ENCODE data around the gene SIGLEC1.
A peak's percentile ranks its signal among the peaks of the same experiment; 100 is the strongest.

Gene SIGLEC1

GRCh38 chr20:3681931-3682781 is 30.2 kb downstream of the SIGLEC1 start, which contains the start of gene ADAM33:
Gene ADAM33 (minus strand): TSS chr20:3682010. CDS start chr20:3682004, 6 bp downstream.
- H3K9ac ChIP-seq (ENCODE audit: low read depth in 1 of 2, low read length in 2 of 2) = peak within 1 kb of the TSS in 1 of 2 donors; percentile 1
- H3K27me3 ChIP-seq (ENCODE audit: control insufficient read depth in 1 of 2, insufficient read depth in 2 of 2, low read length in 2 of 2) = peaks cover 20 to 25% of the 10 kb centered on the region in 2 donors
- peak within 1 kb of the TSS; percentile 42 for H3K27ac ChIP-seq (ENCODE audit: low read depth, low read length)
- H3K4me1 ChIP-seq (ENCODE audit: control insufficient read depth in 1 of 2, insufficient read depth in 2 of 2, low read length in 2 of 2) = peaks cover 8% of the 10 kb centered on the region in 2 donors
- no peaks in the 10 kb centered on the region for H3K9me3 ChIP-seq (ENCODE audit: control insufficient read depth in 1 of 2, low read length in 2 of 2)
- peak within 1 kb of the TSS; percentile 35 to 50 for H3K4me3 ChIP-seq (ENCODE audit: low read depth in 1 of 2, low read length in 2 of 2)
- no peaks in the 10 kb centered on the region for H3K36me3 ChIP-seq (ENCODE audit: control insufficient read depth in 1 of 2, insufficient read depth in 2 of 2, low read length in 2 of 2)

DNA sequence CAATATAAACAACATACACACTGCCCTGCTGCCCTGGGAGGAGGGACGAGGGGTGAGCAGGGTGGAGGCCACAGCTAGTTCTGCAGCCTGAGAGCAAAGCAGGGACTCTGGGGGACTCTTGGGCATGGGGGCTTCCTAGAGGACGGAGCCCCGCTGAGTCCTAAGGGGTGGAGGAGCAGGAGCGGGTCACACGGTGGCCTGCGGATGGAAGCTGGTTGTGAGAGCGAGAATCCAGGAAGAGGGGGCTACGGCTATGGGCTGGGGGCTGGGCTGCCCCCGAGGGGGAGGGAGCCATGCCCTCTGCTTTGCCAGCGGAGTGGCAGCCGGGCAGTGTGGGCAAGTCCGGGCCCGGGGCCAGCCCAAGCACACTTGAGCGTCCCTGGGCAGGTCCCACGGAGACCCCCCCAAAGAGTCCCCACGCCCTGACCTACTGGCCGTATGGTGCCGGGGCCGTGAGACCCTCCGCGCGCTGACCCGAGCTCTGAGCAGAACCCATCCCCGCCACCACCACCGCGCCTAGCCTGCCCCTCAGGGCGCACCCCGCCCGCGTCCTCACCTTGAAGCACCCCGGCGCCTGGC is 31.0 kb downstream of the SIGLEC1 start:
- Histone ChIP-seq H3K36me3 (ENCODE audit: control insufficient read depth in 1 of 2, insufficient read depth in 2 of 2, low read length in 2 of 2) (no peaks in the 10 kb centered on the region), H3K4me1 (ENCODE audit: control insufficient read depth in 1 of 2, insufficient read depth in 2 of 2, low read length in 2 of 2) (peaks cover 1% of the 10 kb centered on the region in 2 donors), H3K4me3 (ENCODE audit: low read depth in 1 of 2, low read length in 2 of 2) (peak overlapping the region; percentile 35 to 50), H3K9me3 (ENCODE audit: control insufficient read depth in 1 of 2, low read length in 2 of 2) (no peaks in the 10 kb centered on the region), H3K27me3 (ENCODE audit: control insufficient read depth in 1 of 2, insufficient read depth in 2 of 2, low read length in 2 of 2) (peaks cover 20 to 25% of the 10 kb centered on the region in 2 donors), H3K9ac (ENCODE audit: low read depth in 1 of 2, low read length in 2 of 2) (peak overlapping the region in 1 of 2 donors; percentile 1), H3K27ac (ENCODE audit: low read depth, low read length) (peak overlapping the region; percentile 42)

DNA sequence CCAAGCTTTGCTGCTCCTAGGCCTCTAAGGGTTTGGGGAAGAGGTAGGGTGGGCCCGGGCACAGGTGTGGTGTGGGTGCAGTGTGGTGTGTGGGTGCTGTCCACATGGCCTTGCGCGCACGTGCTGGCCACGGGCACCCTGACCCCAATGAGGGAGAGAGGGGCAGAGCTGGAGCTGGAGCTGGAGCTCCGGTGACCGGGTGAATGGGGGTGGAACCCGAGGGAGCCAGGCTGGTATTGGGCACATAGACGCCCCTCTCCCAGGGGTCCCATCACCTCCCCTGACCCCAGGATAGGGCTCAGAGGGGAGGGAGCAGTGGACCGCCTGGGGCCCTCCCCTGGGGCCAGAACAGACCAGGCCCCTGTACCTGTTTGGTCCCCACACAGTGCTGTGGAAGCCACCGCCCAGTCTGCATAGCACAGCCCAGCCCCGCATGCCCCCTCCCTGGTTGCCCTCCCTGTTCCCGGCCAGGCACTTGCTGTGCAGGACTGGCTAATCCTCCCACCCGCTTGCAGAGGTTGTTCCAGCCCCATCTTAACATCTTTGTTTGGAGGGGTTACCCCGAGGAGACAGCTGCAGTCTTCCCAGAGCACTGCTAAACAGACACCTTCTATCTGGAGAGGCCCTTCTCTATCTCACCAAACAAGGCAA is 31.6 kb downstream of the SIGLEC1 start:
- Histone ChIP-seq H3K4me3 (ENCODE audit: low read depth in 1 of 2, low read length in 2 of 2) (peak overlapping the region in 1 of 2 donors; percentile 35), H3K27me3 (ENCODE audit: control insufficient read depth in 1 of 2, insufficient read depth in 2 of 2, low read length in 2 of 2) (peaks cover 23 to 28% of the 10 kb centered on the region in 2 donors), H3K9ac (ENCODE audit: low read depth in 1 of 2, low read length in 2 of 2) (peak overlapping the region in 1 of 2 donors; percentile 1)

DNA sequence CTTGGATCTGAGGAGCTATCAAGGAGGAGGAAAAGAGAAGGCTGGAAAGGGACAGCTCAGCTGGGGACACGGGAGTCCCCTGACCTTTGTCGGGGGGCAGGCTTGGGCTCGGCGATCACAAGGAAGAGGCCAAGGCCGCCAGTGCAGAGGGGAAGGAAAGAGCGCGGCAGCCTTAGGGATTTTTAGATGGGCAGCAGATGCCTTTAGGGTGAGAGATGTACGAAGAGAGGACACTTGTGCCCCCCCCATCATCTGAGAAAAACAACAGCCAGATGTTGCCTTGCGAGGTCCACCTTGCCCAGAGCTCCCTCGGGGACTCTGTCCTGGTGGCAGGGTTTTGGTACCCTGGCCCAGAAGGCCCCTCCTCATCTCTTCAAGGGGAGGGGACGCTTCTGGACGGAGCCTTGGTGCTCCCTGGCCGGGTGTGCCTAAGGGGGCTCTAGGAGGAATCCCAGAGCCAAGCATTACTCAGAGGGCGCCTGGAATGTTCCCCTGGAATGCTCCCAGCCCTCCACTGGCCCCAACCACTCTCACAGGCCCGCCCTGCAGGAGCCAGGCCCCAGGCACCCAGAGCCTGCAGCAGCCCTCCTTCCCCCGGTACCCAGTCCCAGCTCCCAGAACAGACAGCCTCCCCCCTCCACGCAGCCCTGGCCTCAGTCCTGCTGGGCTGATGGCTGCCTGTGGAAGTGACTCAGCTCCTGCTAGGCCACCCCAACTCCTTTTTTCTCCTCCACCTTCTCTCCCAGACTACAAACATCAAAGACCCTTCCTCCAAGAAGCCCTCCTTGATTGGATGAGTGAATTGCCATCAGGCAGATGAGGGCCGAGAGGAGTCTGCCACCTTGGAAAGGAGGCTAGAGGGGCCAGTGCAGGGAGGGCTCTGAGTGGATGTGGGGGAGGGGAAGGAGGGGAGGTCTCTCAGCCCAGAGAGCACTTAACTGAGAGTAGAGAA is 32.4 kb downstream of the SIGLEC1 start:
- Histone ChIP-seq H3K4me1 (ENCODE audit: control insufficient read depth in 1 of 2, insufficient read depth in 2 of 2, low read length in 2 of 2) (no peaks in the 10 kb centered on the region), H3K4me3 (ENCODE audit: low read depth in 1 of 2, low read length in 2 of 2) (no peak overlapping the region), H3K9me3 (ENCODE audit: control insufficient read depth in 1 of 2, low read length in 2 of 2) (no peaks in the 10 kb centered on the region), H3K27me3 (ENCODE audit: control insufficient read depth in 1 of 2, insufficient read depth in 2 of 2, low read length in 2 of 2) (peaks cover 30 to 32% of the 10 kb centered on the region in 2 donors), H3K36me3 (ENCODE audit: control insufficient read depth in 1 of 2, insufficient read depth in 2 of 2, low read length in 2 of 2) (no peaks in the 10 kb centered on the region), H3K27ac (ENCODE audit: low read depth, low read length) (peak overlapping the region; percentile 10), H3K9ac (ENCODE audit: low read depth in 1 of 2, low read length in 2 of 2) (no peak overlapping the region)

More for the DNA sequence above, 31.6 kb downstream of the SIGLEC1 start:
- Histone ChIP-seq H3K4me1 (ENCODE audit: control insufficient read depth in 1 of 2, insufficient read depth in 2 of 2, low read length in 2 of 2) (no peaks in the 10 kb centered on the region), H3K36me3 (ENCODE audit: control insufficient read depth in 1 of 2, insufficient read depth in 2 of 2, low read length in 2 of 2) (no peaks in the 10 kb centered on the region), H3K27ac (ENCODE audit: low read depth, low read length) (peak overlapping the region; percentile 10), H3K9me3 (ENCODE audit: control insufficient read depth in 1 of 2, low read length in 2 of 2) (no peaks in the 10 kb centered on the region)

- Histone ChIP-seq H3K36me3 (ENCODE audit: control insufficient read depth in 1 of 2, insufficient read depth in 2 of 2, low read length in 2 of 2) (no peaks in the 10 kb centered on the region), H3K27me3 (ENCODE audit: control insufficient read depth in 1 of 2, insufficient read depth in 2 of 2, low read length in 2 of 2) (peaks cover 39 to 41% of the 10 kb centered on the region in 2 donors), H3K9me3 (ENCODE audit: control insufficient read depth in 1 of 2, low read length in 2 of 2) (no peaks in the 10 kb centered on the region), H3K4me3 (ENCODE audit: low read depth in 1 of 2, low read length in 2 of 2) (no peak overlapping the region), H3K9ac (ENCODE audit: low read depth in 1 of 2, low read length in 2 of 2) (no peak overlapping the region), H3K27ac (ENCODE audit: low read depth, low read length) (no peak overlapping the region), H3K4me1 (ENCODE audit: control insufficient read depth in 1 of 2, insufficient read depth in 2 of 2, low read length in 2 of 2) (no peaks in the 10 kb centered on the region)
Observed at GRCh38 chr20:3678856-3679720, 33.3 kb downstream of the SIGLEC1 start.

GRCh38 chr20:3678198-3678597 is 34.2 kb downstream of the SIGLEC1 start:
- Histone ChIP-seq H3K27me3 (ENCODE audit: control insufficient read depth in 1 of 2, insufficient read depth in 2 of 2, low read length in 2 of 2) (peaks cover 39 to 43% of the 10 kb centered on the region in 2 donors), H3K9ac (ENCODE audit: low read depth in 1 of 2, low read length in 2 of 2) (no peak overlapping the region), H3K36me3 (ENCODE audit: control insufficient read depth in 1 of 2, insufficient read depth in 2 of 2, low read length in 2 of 2) (no peaks in the 10 kb centered on the region), H3K27ac (ENCODE audit: low read depth, low read length) (no peak overlapping the region), H3K4me1 (ENCODE audit: control insufficient read depth in 1 of 2, insufficient read depth in 2 of 2, low read length in 2 of 2) (no peaks in the 10 kb centered on the region), H3K9me3 (ENCODE audit: control insufficient read depth in 1 of 2, low read length in 2 of 2) (no peaks in the 10 kb centered on the region), H3K4me3 (ENCODE audit: low read depth in 1 of 2, low read length in 2 of 2) (no peak overlapping the region)

DNA sequence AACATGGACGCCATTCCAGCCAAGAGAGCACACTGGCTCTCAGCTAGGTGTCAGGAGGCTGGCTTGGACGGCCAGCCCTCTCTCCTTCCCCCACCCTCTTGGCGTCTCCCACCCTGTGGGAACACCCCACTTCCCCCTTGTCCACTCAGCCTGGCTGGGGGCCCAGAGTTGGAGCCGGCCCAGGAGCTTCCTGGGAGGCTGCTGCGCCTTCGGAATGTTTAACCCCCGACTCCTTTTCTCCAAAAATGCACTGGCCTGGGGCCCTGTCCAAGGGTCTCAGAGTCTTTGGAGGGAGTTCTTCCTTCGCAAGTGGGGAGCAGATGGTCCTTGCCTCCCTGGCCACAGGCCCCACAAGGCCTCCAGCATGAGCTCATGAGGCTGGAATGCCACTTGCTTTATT is 34.7 kb downstream of the SIGLEC1 start:
- Histone ChIP-seq H3K9ac (ENCODE audit: low read depth in 1 of 2, low read length in 2 of 2) (no peak overlapping the region), H3K36me3 (ENCODE audit: control insufficient read depth in 1 of 2, insufficient read depth in 2 of 2, low read length in 2 of 2) (no peaks in the 10 kb centered on the region), H3K4me3 (ENCODE audit: low read depth in 1 of 2, low read length in 2 of 2) (no peak overlapping the region), H3K27ac (ENCODE audit: low read depth, low read length) (no peak overlapping the region), H3K27me3 (ENCODE audit: control insufficient read depth in 1 of 2, insufficient read depth in 2 of 2, low read length in 2 of 2) (peaks cover 39 to 43% of the 10 kb centered on the region in 2 donors), H3K4me1 (ENCODE audit: control insufficient read depth in 1 of 2, insufficient read depth in 2 of 2, low read length in 2 of 2) (no peaks in the 10 kb centered on the region), H3K9me3 (ENCODE audit: control insufficient read depth in 1 of 2, low read length in 2 of 2) (no peaks in the 10 kb centered on the region)

DNA sequence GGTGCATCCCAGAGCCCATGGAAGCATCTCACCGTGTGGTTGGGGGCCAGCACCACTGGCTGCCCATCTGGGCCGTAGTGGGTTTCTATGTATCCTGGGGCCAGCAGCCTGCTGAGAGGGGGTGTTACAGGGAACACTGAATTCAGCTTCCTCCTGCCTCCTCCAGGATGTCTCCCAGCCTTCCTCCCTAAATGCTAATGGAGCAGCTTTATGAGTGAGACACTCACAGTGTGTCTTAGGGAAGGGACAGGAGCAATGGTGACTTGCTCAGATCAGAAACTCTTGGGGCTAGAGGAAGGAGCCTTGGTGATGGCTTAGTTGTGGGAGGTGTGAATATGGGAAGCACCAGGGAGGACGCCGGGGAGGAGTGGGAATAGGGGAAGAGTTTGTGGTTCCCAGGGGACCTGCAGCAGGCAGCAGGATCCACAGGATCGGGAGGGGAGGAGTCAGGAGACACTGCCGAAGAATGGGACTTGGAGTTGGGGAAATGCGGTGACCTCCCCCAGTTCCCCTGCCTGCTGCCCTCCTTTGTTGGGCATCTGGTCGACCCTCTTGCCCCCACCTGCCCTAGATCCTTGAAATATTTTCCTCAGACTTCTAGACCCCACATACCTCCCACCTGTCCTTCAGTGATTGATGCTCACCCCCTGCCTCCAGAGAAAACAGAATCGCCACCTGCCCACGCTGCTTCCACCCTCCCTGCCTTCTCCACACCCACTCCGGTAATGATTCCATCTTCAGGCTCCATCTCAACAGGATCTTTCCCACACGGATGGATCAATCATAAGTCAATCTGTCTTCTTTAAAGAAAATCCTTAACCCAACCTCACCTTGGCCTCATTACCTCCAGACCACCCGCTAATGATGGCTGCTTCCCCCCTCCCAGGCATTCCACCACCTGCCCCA is 37.2 kb downstream of the SIGLEC1 start:
- H3K4me3 ChIP-seq (ENCODE audit: low read depth in 1 of 2, low read length in 2 of 2) = no peak overlapping the region
- H3K27ac ChIP-seq (ENCODE audit: low read depth, low read length) = no peak overlapping the region
- no peaks in the 10 kb centered on the region for H3K36me3 ChIP-seq (ENCODE audit: control insufficient read depth in 1 of 2, insufficient read depth in 2 of 2, low read length in 2 of 2)
- H3K9me3 ChIP-seq (ENCODE audit: control insufficient read depth in 1 of 2, low read length in 2 of 2) = no peaks in the 10 kb centered on the region
- H3K27me3 ChIP-seq (ENCODE audit: control insufficient read depth in 1 of 2, insufficient read depth in 2 of 2, low read length in 2 of 2) = peaks cover 34 to 36% of the 10 kb centered on the region in 2 donors
- no peaks in the 10 kb centered on the region for H3K4me1 ChIP-seq (ENCODE audit: control insufficient read depth in 1 of 2, insufficient read depth in 2 of 2, low read length in 2 of 2)
- no peak overlapping the region for H3K9ac ChIP-seq (ENCODE audit: low read depth in 1 of 2, low read length in 2 of 2)
